ENCODE measurements around the gene SLC25A6.

SLC25A6 gene

DNA sequence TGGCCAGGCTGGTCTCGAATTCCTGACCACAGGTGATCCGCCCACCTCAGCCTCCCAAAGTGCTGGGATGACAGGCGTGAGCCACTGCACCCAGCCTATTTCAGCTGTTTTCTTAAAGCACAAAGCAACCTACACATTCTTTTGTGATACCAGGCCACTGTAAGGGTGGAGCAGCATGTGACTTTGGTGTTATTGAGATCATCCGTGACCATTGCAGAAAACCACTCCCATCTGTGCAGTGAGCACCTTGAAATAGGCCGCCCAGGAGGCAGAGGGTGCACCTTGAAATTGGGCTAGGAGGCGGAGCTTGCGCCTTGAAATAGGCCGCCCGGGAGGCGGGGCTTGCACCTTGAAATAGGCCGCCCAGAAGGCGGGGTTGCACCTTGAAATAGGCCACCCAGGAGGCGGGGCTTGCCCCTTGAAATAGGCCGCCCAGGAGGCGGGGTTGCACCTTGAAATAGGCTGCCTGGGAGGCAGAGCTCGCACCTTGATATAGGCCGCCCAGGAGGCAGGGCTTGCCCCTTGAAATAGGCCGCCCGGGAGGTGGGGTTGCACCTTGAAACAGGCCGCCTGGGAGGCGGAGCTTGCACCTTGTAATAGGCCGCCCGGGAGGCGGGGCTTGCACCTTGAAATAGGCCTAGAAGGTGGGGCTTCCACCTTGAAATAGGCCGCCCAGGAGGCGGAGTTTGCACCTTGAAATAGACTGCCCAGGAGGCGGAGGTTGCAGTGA, 9.0 kb upstream of the SLC25A6 start:
- TF ChIP-seq, protein P1, sequence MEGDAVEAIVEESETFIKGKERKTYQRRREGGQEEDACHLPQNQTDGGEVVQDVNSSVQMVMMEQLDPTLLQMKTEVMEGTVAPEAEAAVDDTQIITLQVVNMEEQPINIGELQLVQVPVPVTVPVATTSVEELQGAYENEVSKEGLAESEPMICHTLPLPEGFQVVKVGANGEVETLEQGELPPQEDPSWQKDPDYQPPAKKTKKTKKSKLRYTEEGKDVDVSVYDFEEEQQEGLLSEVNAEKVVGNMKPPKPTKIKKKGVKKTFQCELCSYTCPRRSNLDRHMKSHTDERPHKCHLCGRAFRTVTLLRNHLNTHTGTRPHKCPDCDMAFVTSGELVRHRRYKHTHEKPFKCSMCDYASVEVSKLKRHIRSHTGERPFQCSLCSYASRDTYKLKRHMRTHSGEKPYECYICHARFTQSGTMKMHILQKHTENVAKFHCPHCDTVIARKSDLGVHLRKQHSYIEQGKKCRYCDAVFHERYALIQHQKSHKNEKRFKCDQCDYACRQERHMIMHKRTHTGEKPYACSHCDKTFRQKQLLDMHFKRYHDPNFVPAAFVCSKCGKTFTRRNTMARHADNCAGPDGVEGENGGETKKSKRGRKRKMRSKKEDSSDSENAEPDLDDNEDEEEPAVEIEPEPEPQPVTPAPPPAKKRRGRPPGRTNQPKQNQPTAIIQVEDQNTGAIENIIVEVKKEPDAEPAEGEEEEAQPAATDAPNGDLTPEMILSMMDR (IDR thresholded peaks at IDR 0.05; ENCODE audit: control insufficient read depth, extremely low read depth, insufficient read depth) = no peak
- no peak for DNase-seq (ENCODE audit: low read depth)
- no peak overlapping the region for H3K4me3 ChIP-seq (ENCODE audit: low read depth, low read length)

GRCh38 chrX:1400049-1400448, 8.1 kb upstream of the SLC25A6 start:
- H3K4me3 ChIP-seq (ENCODE audit: low read depth, low read length) = no peak overlapping the region
- DNase-seq (ENCODE audit: low read depth) = no peak
- TF ChIP-seq, protein P1 (IDR thresholded peaks at IDR 0.05; ENCODE audit: control insufficient read depth, extremely low read depth, insufficient read depth) = no peak

DNA sequence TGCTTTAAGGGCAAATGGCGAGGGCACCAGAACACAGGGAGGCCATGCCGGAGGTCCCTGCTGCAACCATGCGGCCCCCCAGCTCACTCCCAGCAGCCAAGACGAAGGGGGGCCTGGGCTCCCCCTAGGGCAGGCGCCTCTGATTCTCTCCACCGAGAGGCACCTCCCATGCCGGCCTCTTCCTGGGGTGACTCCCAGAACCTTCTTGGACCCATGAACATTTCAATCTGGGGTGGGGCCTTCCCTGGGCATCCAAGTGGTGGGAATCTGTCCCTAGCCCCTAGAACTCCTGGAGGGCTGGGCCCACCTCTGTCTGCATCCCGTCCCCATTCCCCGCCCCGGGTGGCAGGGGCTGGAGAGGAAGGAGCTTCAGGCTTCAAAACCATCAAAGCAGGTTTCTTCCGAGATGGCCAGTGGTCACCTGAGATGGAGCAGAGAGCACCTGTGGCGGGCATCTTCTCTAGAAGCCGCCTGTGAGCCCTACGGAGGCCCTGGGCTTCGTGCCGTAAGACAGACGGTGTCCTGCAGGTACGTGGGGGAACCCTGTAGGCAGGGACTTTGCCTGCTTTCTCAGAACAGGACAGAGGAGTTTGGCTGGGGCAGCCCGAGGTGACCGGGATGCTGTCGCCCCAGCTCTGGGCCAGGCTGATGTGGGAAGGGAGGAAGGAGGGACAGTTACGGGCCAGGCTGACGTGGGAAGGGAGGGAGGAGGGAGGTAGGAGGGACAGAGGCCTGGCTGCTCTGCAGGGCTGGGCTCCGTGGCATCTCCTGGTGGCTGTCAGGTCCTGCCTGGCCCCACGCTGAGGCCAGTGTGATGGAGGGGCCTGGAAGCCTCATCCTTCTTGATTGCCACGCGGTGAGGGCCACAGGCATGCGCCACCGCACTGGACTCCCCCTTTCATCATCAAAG, 6.8 kb upstream of the SLC25A6 start:
- H3K4me3 ChIP-seq (ENCODE audit: low read depth, low read length) = no peak overlapping the region

GRCh38 chrX:1397441-1398270, 5.7 kb upstream of the SLC25A6 start:
- no peak for DNase-seq (ENCODE audit: low read depth)
- TF ChIP-seq, protein P1 (IDR thresholded peaks at IDR 0.05; ENCODE audit: control insufficient read depth, extremely low read depth, insufficient read depth) = no peak
- H3K4me3 ChIP-seq (ENCODE audit: low read depth, low read length) = no peak overlapping the region

More for the DNA sequence above, 6.8 kb upstream of the SLC25A6 start:
- TF ChIP-seq, protein P1 (IDR thresholded peaks at IDR 0.05; ENCODE audit: control insufficient read depth, extremely low read depth, insufficient read depth) = no peak
- DNase-seq (ENCODE audit: low read depth) = no peak

- no peak for DNase-seq (ENCODE audit: low read depth)
- no peak overlapping the region for H3K4me3 ChIP-seq (ENCODE audit: low read depth, low read length)
- TF ChIP-seq, protein P1 (IDR thresholded peaks at IDR 0.05; ENCODE audit: control insufficient read depth, extremely low read depth, insufficient read depth) = no peak
Measured at GRCh38 chrX:1397001-1397400, 5.1 kb upstream of the SLC25A6 start.

- no peak for DNase-seq (ENCODE audit: low read depth)
- H3K4me3 ChIP-seq (ENCODE audit: low read depth, low read length) = no peak overlapping the region
- TF ChIP-seq, protein P1 (IDR thresholded peaks at IDR 0.05; ENCODE audit: control insufficient read depth, extremely low read depth, insufficient read depth) = no peak
Measured at GRCh38 chrX:1395646-1396216, 3.8 kb upstream of the SLC25A6 start.

All from LNCaP clone FGC (cell line).